ENCODE data around the gene LTBP4.
"Not testable (repeated sequence)": the region's sequence is repeated elsewhere in the genome, so short reads cannot be mapped to it uniquely, and the experiment has no call there.

LTBP4 gene

DNA sequence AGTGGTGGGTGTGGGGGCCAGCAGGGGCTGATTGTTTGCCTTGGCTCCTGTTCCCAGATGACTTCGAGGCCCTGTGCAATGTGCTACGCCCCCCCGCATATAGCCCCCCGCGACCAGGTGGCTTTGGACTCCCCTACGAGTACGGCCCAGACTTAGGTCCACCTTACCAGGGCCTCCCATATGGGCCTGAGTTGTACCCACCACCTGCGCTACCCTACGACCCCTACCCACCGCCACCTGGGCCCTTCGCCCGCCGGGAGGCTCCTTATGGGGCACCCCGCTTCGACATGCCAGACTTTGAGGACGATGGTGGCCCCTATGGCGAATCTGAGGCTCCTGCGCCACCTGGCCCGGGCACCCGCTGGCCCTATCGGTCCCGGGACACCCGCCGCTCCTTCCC is 25.7 kb downstream of the LTBP4 start:
- DNase-seq (ENCODE audit: low read depth, low spot score): no peak

DNA sequence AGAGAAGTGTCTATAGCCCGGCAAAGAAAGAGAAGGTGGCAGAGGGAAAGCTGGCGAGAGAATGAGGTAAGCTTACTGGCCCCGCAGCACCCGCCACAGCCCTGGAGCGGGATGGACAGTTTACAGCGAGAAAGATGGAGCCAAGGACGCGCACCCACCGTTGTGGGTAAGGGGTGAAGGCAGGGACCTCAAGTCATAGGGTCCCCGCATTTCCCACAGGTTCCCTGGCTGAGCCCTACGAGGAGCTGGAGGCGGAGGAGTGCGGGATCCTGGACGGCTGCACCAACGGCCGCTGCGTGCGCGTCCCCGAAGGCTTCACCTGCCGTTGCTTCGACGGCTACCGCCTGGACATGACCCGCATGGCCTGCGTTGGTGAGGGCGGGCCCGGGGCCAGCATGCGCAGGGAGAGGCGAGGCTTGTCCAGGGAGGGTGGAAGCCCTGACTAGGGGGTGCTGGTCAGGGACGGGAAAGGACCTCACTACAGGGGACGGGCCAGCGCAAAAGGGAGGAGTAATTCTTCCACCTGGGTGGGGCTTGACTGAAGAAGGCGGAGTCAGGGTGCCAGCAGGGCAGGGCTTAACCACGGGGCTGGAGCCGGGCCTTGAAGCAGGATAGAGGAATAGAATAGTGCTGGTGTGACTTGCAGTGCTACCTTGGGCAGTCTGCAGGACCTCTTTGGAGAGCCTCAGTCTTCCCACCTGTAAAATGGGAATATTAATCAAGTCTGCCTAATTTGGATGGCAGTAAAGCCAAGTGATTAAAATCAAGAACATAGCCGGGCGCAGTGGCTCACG is 26.5 kb downstream of the LTBP4 start:
- no peak for DNase-seq (ENCODE audit: low read depth, low spot score)

DNA sequence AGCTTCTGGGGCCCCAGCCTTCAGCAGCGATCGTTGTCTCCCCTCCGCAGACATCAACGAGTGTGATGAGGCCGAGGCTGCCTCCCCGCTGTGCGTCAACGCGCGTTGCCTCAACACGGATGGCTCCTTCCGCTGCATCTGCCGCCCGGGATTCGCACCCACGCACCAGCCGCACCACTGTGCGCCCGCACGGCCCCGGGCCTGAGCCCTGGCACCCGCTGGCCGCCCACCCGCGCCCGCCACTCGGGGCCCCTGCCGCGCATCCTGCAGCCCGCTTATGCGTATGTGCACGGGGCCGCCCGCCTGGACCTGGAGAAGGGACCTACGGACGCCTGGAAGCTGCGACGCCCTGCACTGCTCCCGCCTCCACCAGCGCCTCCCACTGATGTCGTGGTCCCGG is 28.2 kb downstream of the LTBP4 start:
- no peak for DNase-seq (ENCODE audit: low read depth, low spot score)

DNA sequence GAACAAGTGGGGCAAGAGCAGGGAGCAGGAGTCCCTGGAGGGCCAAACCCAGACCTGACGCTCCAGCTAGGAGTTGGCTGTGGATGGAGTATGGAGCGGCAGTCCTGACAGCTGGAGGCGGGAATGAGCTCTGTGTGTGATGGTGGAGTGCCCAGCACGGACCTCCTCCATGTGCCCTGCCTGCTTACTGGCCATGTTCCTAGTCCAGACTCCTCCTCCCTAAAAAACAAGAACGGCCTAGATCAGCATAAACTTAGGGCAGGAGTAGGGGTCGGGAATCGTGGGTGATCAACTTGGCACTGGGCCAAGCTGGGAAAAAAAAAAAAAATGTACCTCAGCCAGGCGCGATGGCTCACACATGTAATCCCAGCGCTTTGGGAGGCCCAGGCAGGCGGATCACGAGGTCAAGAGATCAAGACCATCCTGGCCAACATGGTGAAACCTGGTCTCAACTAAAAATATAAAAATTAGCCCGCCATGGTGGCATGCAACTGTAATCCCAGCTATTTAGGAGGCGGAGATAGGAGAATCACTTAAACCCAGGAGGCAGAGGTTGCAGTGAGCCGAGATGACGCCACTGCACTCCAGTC is 29.5 kb downstream of the LTBP4 start:
- DNase-seq (ENCODE audit: low read depth, low spot score): no peak

DNA sequence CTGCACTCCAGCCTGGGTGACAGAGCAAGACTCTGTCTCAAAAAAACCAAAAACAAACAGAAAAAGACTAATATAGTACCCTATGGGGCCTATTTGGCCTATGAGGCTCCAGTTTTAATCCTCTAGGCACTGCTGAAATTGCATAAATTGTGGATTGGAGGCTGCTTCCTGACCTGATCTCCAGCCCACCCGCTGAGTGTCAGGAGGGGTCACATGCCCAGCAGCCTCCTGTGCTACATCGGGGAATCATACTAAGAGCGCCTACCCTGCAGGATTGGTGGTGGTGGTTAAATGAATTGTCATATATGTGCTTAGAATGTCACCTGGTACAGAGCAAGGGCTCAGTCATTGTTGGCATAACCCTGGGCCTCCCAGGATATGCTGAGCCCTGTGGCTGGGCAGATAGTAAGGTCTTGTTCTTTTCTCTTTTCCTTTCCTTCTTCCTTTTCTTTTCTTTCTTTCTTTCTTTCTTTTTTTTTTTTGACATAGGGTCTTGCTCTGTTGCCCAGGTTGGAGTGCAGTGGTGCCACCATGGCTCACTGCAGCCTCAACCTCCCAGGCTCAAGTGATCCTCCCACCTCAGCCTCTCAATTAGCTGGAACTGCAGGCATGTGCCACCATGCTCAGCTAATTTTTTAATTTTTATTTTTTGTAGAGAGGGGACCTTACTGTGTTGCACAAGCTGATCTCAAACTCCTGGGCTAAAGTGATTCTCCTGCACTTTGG is 31.3 kb downstream of the LTBP4 start:
- DNase-seq (ENCODE audit: low read depth, low spot score): no peak

DNA sequence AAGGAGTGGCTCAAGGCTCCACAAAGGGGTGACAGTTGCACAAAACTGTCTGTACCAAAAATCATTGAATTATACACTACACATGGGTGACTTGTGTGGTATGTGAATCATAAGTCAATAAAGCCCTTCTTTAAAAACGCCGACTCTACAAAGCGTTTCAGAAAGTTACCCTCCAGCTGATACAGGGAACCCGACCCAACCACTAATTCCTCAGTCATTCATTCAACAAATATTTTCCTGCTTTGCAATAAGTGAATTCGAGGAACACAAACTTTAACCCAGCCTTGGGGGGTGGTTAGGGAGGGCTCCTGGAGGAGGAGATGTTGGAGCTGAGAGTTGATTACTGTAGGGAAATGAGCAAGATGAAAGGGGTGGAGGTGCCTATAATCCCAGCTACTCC is 32.0 kb downstream of the LTBP4 start:
- no peak for DNase-seq (ENCODE audit: low read depth, low spot score)

DNA sequence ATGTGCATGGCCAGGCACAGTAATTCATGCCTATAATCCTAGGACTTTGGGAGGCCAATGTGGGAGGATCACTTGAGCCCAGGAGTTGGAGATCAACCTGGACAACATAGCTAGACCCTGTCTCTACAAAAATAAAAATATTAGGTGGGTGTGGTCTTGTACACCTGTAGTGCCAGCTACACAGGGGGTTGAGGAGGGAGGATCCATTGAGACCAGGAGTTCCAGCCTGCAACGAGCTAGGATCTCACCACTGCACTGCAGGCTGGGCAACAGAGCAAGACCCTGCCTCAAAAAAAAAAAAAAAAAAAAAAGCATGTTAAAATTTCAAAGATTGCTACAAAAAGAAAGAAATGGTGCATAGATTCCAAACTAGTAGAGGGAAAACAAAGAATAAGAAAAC is 37.2 kb downstream of the LTBP4 start:
- no peak for DNase-seq (ENCODE audit: low read depth, low spot score)

DNA sequence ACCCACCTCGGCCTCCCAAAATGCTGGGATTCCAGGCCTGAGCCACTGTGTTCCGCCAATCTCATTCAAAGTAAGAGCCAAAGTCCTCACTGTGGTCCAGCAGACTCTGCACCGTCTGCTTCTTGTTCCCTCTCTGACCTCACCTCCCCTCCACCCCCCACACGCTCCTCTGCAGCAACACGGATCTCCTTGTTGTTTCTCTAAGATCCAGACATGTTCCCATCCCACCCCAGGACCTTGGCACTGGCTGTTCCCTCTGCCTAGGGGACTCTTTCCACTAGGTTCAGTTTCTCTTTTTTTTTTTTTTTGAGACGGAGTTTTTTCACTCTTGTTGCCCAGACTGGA is 38.4 kb downstream of the LTBP4 start:
- DNase-seq (ENCODE audit: low read depth, low spot score): no peak

DNA sequence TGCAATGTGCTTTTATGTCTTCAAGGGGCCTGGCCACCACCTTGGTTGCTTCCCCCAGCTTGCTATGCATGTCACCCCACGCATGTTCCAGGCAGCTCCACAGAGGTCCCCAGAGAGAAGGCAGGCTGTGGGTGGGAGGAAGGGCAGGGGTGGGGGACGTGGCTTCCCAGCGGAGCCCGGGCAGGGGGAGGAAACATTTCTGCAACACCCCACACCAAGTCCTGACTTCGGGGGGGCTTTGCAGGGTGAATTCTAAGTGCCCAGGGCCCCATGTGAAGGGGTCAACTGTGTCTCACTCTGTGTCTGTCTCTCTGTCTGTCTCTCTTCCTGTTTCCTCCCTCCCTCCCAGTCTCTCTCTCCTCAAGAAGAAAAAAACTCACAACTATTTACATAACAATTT is 39.6 kb downstream of the LTBP4 start:
- no peak for DNase-seq (ENCODE audit: low read depth, low spot score)

DNA sequence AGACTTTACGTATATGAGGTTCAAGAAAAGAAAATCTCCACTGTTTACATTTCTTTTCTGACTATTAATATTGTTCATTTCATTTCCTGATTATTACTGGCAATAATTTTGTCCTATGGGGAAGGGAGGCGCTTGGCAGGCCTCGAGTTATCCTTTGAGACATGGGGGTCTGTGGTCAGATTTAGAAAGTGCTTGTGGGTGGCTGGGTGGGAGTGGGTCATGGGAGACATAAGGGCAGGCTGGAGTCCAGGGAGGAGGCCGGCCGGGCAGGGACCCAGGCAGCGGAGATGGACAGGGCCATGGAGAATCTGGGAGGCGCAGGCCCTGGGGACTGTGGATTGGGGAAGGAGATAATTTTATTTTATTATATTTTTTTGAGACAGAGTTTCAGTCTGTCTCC is 40.1 kb downstream of the LTBP4 start:
- no peak for DNase-seq (ENCODE audit: low read depth, low spot score)

DNA sequence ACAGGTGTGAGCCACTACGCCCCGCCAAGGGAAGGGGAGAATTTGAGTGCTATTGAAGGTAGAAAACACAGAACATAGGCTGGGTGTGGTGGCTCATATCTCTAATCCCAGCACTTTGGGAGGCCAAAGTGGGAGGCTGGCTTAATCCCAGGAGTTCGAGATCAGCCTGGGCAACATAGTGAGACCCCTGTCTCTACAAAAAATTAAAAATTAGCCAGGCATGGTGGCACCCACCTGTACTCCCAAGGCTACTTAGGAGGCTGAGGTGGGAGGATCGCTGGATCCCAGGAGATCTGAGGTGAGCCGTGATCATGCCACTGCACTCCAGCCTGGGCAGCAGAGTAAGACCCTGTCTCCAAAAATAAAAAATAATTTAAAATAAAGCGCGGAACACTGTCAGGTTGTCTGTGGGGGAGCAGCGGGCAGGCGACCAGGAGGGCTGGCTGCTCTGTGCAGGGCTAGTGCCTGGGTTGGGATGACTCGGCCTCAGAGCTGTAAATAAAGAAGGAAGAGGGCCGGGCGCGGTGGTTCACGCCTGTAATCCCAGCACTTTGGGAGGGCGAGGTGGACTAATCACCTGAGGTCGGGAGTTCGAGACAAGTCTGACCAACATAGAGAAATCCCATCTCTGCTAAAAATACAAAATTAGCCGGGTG is 41.0 kb downstream of the LTBP4 start:
- DNase-seq (ENCODE audit: low read depth, low spot score): no peak

DNA sequence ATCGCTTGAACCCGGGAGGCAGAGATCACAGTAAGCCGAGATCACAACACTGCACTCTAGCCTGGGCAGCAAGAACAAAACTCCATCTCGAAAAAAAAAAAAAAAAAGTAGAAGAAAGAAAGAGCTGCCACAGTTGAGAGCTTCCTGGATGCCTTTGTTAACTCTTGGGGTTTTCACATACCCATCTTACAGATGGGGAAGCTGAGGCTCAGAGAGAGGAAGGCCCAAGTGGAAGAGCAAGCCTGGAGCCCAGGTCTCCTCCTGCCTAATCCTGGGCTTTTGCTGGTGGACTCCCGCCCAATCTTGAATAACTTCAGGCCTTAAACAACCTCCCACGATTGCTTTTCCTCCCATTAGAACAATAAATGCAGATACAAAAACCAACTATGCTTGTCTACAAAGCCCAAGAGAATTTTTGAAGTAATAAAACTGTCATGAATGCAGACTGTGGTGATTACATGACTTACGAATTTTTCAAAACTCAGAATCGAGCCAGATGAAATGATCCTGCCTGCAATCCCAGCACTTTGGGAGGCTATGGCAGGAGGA is 41.7 kb downstream of the LTBP4 start:
- no peak for DNase-seq (ENCODE audit: low read depth, low spot score)

DNA sequence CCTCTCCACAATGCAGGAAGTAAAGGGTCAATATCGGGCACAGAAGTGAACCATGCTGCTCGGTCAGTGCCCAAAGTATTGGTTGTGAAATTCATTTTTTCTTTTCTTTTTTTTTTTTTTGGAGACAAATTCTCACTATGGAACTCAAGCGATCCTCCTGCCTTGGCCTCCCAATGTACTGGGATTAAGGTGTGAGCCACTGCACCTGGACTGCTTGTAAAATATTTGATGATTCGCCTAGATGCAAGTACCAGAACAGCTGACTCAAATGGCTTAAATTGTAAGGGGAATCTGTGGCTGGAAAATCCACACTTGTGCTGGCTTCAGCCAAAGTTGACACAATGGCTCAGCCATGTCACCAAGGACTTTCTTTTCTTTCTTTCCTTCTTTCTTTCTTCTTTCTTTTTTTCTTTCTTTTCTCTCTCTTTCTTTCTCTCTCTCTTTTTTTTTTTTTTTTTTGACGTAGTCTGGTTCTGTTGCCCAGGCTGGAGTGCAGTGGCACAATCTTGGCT is 45.6 kb downstream of the LTBP4 start:
- no peak for DNase-seq (ENCODE audit: low read depth, low spot score)

DNA sequence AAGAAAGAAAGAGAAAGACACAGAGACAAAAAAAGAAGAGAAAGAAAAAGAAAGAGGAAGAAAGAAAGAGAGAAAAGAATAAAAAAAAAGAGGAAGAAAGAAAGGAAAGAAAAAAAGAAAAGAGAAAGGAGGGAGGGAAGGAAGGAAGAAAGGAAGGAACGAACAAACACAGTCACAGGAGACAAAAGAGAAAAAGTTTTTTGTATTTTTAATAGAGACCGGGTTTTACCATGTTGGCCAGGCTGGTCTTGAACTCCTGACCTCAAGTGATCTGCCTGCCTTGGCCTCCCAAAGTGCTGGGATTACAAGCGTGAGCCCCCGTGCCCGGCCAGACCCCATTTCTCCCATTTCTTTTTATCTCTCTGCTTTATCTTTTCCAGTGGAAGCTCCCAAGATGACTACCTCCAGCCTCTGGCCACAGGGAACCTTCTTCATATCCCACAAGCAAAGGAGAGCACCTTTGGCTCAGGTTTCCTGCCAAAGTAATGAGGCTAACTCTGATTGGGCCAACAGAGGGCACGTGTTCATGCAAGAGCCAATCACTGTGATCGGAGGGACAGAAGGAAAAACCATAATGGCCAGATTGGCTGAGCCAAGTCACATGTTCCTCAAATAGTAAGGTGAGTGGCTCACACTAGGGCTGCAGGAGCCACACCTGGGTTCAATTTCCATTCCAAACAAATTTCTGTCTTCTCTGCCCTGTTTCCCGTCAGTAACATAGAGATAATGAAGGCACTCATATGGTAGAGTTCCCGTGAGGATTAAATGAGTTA is 48.9 kb downstream of the LTBP4 start:
- DNase-seq (ENCODE audit: low read depth, low spot score): not testable (repeated sequence)

DNA sequence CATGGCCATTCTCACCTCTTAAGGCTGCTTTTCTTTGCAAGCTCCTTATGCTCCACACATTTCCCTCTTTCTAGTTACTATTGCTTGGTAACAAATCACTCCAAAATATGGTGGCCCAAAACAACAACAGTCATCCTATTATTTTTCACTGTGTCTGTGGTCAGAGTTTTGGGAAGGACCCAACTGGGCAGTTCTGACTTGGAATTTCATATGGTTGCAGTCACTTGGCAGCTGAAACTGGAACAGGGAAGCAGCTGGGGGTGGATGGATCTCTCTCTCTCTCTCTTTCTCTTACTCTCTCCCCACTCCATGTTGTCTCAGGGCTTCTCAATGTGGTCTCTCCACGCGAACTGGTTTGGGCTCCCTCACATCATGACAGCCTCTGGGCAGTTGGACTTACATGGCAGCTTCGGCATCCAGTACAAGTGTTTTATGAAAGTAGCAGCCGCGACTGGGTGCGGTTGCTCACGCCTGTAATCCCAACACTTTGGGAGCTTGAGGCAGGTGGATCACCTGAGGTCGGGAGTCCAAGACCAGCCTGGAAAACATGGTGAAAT is 49.7 kb downstream of the LTBP4 start:
- DNase-seq (ENCODE audit: low read depth, low spot score): no peak

DNA sequence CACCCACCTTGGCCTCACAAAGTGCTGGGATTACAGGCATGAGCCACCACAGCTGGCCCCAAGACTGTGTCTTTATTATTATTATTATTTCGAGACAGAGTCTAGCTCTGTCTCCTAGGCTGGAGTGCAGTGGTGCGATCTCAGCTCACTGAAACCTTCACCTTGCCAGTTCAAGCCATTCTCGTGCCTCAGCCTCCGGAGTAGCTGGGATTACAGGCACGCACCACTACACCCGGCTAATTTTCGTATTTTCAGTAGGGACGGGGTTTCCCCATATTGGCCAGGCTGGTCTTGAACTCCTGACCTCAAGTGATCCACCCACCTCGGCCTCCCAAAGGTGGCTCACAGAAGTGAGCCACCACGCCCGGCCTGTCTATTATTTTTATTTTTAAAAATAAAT is 51.1 kb downstream of the LTBP4 start:
- DNase-seq (ENCODE audit: low read depth, low spot score): not testable (repeated sequence)

DNA sequence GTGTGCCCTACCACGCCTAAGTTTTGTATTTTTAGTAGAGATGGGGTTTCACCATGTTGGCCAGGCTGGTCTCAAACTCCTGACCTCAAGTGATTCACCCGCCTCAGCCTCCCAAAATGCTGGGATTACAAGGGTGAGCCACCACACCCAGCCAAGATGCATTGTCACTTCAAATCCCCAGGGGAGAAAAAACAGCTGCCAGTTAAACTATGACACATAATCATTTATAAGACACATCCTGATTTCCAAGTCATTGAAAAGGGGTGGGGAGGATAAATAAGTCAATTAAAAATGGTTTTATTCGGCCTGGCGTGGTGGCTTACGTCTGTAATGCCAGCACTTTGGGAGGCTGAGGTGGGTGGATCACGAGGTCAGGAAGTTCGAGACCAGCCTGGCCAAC is 54.5 kb downstream of the LTBP4 start:
- not testable (repeated sequence) for DNase-seq (ENCODE audit: low read depth, low spot score)

DNA sequence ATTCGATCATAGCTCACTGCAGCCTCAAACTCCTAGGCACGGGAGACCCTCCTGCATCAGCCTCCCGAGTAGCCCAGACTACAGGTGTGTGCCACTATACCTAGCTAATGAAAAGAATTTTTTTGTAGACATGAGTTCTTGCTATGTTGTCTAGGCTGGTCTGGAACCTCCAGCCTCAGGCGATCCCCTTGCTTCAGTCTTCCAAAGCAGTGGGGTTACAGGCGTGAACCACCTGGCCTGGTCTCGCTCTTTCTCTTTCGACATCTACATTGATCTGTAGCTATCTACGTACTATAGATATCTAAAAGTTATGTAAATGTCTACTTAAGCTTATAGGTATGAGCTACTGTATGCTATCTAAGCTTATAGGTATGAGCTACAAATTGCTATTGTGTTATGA is 56.9 kb downstream of the LTBP4 start:
- no peak for DNase-seq (ENCODE audit: low read depth, low spot score)

DNA sequence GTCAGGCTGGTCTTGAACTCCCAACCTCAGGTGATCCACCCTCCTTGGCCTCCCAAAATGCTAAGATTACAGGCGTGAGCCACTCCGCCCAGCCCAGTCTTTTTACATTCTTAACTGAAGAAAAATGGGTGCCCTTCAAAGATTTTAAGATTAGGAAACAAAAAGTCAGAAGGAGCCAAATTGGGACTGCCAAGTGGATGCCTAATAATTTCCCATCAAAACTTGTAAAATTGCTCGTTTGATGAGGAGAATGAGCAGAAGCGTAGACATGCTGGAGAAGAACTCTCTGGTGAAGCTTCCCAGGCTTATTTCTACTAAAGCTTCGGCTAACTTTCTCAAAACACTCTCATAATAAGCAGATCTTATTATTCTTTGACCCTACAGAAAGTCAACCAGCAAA is 57.9 kb downstream of the LTBP4 start:
- DNase-seq (ENCODE audit: low read depth, low spot score): no peak

DNA sequence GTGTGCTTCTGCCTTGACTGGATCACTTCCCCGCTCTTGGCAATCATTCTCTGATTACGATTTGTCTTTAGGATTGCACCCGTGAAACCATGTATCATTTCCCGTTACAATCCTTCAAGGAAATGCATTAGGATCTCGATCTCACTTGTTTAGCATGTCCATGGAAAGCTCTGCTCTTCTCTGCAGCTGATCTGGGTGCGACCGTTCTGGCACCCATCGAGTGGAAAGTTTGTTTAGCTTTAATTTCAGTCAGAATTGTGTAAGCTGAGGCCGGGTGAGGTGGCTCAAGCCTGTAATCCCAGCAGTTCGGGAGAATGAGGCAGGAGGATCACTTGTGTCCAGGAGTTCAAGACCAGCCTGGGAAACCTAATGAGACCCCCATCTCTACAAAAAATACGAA is 58.4 kb downstream of the LTBP4 start:
- no peak for DNase-seq (ENCODE audit: low read depth, low spot score)

DNA sequence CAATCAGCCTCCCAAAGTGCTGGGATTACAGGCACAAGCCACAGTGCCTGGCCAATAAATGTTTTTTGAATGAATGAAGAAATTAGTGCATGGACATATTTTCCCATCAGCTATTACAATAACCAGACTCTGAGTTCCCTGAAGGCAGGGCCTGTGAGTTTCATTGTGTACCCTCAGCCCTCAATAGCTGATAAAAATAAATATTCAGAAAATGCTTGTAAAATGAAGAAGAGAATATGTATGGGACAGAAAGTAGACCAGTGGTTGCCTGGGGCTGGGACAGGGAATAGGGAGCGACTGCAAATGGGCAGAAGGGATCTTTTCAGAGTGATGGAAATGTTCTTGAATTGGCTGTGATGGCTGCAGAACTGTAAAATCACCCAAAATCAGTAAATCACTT is 60.4 kb downstream of the LTBP4 start:
- no peak for DNase-seq (ENCODE audit: low read depth, low spot score)

Measured in iPS DF 19.7 (cell line).